K562 (cell line): ENCODE results near the gene HOXA10.

Experiments
- CTBP1 ChIP-seq: fragments of 450-650 bp; IDR thresholded peaks from 2 replicates; pipeline ENCODE4 v1.6.1; 2016; ENCODE audit warnings: borderline replicate concordance
- FOXM1 ChIP-seq, 2 experiments: fragments of 450-650 bp in 1 of 2; sonication (generic) in 1 of 2; formaldehyde crosslinking in 1 of 2; IDR thresholded peaks; 2 replicates each; pipeline versions ENCODE4 v1.6.1 to v1.9.0; 2017 to 2022; ENCODE audit warnings: low read depth in 2 of 2, mild to moderate bottlenecking in 2 of 2, missing genetic modification reagents in 1 of 2, moderate library complexity in 1 of 2
- POLR2A ChIP-seq: fragments of 450-650 bp; conservative IDR thresholded peaks from 2 replicates; pipeline ENCODE4 v1.6.1; 2016
- RBM25 ChIP-seq: fragments of 200-400 bp; formaldehyde crosslinking; IDR thresholded peaks from 2 replicates; pipeline ENCODE4 v1.6.1; 2018; ENCODE audit warnings: low read length, low read depth, moderate library complexity; ENCODE audit not compliant: severe bottlenecking
- SAP30 ChIP-seq: fragments of 200-600 bp; sonication (generic); IDR thresholded peaks from 2 replicates; pipeline ENCODE4 v1.6.1; 2012; ENCODE audit warnings: borderline replicate concordance, low read depth, mild to moderate bottlenecking, moderate library complexity, low read length, control low read depth, inconsistent platforms; ENCODE audit not compliant: insufficient read depth, poor library complexity, severe bottlenecking
- TBL1XR1 ChIP-seq, 2 experiments: IDR thresholded peaks; 2 replicates each; pipeline ENCODE4 v1.6.1; 2012; ENCODE audit warnings: improper control_type of control experiment in 2 of 2, low read length in 2 of 2, mild to moderate bottlenecking in 1 of 2
- ZNF274 ChIP-seq: IDR thresholded peaks from 2 replicates; pipeline ENCODE4 v1.6.1; 2011; ENCODE audit warnings: low read depth, mild to moderate bottlenecking, low read length, moderate library complexity, borderline replicate concordance
- ZNF41 ChIP-seq: fragments of 250-450 bp; sonication (Bioruptor Pico); conservative IDR thresholded peaks from 2 replicates; pipeline ENCODE4 v1.4.0; 2020; ENCODE audit warnings: mild to moderate bottlenecking
- TF ChIP-seq, protein P1 (sequence below): sonication (generic); formaldehyde crosslinking; IDR thresholded peaks from 2 replicates; pipeline ENCODE4 v1.8.0; 2023; ENCODE audit warnings: mild to moderate bottlenecking, missing genetic modification reagents
- TF ChIP-seq, protein P2 (sequence below): IDR thresholded peaks from 2 replicates; pipeline ENCODE4 v1.6.1; 2016; ENCODE audit warnings: missing genetic modification characterization, missing compliant biosample characterization
- TF ChIP-seq, protein P3 (sequence below), 3 experiments: fragments of 200-800 bp in 1 of 3; fragments of 250-450 bp in 1 of 3; fragments of 450-650 bp in 1 of 3; sonication (Bioruptor Pico) in 1 of 3; sonication (Bioruptor generic) in 1 of 3; formaldehyde crosslinking in 1 of 3; IDR thresholded peaks; 2 replicates each; pipeline versions ENCODE4 v1.6.1 to v1.8.0; 2016 to 2022; ENCODE audit warnings: mild to moderate bottlenecking in 2 of 3, missing genetic modification characterization in 2 of 3, missing compliant biosample characterization in 1 of 3, moderate library complexity in 1 of 3
- TF ChIP-seq, protein P4 (sequence below): sonication (generic); formaldehyde crosslinking; IDR thresholded peaks from 2 replicates; pipeline ENCODE4 v1.8.1; 2023; ENCODE audit warnings: mild to moderate bottlenecking, missing genetic modification reagents
- TF ChIP-seq, protein P5 (sequence below): sonication (generic); formaldehyde crosslinking; IDR thresholded peaks from 2 replicates; pipeline ENCODE4 v1.9.0; 2022; ENCODE audit warnings: mild to moderate bottlenecking, missing genetic modification reagents

DNA sequence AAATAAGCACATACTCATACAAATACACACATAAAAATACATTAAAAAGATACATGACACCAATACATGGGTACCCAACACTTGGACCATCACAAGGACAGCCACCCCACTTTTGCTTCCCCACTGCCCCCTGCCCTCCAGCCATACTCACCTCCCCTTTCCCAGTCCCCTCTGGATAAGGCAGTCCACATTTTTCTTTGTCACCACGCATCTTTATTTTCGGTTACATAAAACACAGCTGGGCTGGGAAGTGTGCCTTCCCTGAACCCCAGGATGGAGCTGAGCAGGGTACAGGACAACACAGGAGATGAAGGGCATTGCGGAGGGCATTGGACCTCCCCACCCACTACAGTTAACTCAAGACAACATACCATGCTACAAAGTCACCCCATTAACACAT lies 20.6 kb downstream of the HOXA10 start:
- TF ChIP-seq CTBP1 (no peak), ZNF41 (CRISPR knock-in tag) (no peak), FOXM1 (IDR thresholded peaks at IDR 0.05; ENCODE audit: low read depth) (no peak), FOXM1 (CRISPR knock-in tag; IDR thresholded peaks at IDR 0.05; ENCODE audit: low read depth) (no peak), SAP30 (no peak), TBL1XR1 (IDR thresholded peaks at IDR 0.05; ENCODE audit: low read length in 2 of 2) (no peak), POLR2A (no peak), ZNF274 (no peak), RBM25 (no peak)
- TF ChIP-seq, protein P1, sequence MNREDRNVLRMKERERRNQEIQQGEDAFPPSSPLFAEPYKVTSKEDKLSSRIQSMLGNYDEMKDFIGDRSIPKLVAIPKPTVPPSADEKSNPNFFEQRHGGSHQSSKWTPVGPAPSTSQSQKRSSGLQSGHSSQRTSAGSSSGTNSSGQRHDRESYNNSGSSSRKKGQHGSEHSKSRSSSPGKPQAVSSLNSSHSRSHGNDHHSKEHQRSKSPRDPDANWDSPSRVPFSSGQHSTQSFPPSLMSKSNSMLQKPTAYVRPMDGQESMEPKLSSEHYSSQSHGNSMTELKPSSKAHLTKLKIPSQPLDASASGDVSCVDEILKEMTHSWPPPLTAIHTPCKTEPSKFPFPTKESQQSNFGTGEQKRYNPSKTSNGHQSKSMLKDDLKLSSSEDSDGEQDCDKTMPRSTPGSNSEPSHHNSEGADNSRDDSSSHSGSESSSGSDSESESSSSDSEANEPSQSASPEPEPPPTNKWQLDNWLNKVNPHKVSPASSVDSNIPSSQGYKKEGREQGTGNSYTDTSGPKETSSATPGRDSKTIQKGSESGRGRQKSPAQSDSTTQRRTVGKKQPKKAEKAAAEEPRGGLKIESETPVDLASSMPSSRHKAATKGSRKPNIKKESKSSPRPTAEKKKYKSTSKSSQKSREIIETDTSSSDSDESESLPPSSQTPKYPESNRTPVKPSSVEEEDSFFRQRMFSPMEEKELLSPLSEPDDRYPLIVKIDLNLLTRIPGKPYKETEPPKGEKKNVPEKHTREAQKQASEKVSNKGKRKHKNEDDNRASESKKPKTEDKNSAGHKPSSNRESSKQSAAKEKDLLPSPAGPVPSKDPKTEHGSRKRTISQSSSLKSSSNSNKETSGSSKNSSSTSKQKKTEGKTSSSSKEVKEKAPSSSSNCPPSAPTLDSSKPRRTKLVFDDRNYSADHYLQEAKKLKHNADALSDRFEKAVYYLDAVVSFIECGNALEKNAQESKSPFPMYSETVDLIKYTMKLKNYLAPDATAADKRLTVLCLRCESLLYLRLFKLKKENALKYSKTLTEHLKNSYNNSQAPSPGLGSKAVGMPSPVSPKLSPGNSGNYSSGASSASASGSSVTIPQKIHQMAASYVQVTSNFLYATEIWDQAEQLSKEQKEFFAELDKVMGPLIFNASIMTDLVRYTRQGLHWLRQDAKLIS, result no peak
- TF ChIP-seq, protein P2, sequence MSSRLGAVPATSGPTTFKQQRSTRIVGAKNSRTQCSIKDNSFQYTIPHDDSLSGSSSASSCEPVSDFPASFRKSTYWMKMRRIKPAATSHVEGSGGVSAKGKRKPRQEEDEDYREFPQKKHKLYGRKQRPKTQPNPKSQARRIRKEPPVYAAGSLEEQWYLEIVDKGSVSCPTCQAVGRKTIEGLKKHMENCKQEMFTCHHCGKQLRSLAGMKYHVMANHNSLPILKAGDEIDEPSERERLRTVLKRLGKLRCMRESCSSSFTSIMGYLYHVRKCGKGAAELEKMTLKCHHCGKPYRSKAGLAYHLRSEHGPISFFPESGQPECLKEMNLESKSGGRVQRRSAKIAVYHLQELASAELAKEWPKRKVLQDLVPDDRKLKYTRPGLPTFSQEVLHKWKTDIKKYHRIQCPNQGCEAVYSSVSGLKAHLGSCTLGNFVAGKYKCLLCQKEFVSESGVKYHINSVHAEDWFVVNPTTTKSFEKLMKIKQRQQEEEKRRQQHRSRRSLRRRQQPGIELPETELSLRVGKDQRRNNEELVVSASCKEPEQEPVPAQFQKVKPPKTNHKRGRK, result no peak
- TF ChIP-seq, protein P3, sequence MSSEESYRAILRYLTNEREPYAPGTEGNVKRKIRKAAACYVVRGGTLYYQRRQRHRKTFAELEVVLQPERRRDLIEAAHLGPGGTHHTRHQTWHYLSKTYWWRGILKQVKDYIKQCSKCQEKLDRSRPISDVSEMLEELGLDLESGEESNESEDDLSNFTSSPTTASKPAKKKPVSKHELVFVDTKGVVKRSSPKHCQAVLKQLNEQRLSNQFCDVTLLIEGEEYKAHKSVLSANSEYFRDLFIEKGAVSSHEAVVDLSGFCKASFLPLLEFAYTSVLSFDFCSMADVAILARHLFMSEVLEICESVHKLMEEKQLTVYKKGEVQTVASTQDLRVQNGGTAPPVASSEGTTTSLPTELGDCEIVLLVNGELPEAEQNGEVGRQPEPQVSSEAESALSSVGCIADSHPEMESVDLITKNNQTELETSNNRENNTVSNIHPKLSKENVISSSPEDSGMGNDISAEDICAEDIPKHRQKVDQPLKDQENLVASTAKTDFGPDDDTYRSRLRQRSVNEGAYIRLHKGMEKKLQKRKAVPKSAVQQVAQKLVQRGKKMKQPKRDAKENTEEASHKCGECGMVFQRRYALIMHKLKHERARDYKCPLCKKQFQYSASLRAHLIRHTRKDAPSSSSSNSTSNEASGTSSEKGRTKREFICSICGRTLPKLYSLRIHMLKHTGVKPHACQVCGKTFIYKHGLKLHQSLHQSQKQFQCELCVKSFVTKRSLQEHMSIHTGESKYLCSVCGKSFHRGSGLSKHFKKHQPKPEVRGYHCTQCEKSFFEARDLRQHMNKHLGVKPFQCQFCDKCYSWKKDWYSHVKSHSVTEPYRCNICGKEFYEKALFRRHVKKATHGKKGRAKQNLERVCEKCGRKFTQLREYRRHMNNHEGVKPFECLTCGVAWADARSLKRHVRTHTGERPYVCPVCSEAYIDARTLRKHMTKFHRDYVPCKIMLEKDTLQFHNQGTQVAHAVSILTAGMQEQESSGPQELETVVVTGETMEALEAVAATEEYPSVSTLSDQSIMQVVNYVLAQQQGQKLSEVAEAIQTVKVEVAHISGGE (CRISPR knock-in tag; IDR thresholded peaks at IDR 0.05), result no peak
- TF ChIP-seq, protein P4, sequence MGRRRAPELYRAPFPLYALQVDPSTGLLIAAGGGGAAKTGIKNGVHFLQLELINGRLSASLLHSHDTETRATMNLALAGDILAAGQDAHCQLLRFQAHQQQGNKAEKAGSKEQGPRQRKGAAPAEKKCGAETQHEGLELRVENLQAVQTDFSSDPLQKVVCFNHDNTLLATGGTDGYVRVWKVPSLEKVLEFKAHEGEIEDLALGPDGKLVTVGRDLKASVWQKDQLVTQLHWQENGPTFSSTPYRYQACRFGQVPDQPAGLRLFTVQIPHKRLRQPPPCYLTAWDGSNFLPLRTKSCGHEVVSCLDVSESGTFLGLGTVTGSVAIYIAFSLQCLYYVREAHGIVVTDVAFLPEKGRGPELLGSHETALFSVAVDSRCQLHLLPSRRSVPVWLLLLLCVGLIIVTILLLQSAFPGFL (CRISPR knock-in tag), result no peak
- TF ChIP-seq, protein P5, sequence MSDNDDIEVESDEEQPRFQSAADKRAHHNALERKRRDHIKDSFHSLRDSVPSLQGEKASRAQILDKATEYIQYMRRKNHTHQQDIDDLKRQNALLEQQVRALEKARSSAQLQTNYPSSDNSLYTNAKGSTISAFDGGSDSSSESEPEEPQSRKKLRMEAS (CRISPR knock-in tag), result no peak
